Right lobe of liver (tissue), 4 donors: Measurements from ENCODE around the gene WDR48.

Experiments
- CTCF ChIP-seq, 4 donors: fragments of 200-600 bp in 3 of 4; fragments of 450-650 bp in 1 of 4; IDR thresholded peaks; one replicate each; pipeline versions ENCODE4 v1.5.1 to v1.8.0; 2016 to 2022; ENCODE audit warnings: antibody characterized with exemption in 4 of 4, mild to moderate bottlenecking in 2 of 4
- POLR2A ChIP-seq: fragments of 450-650 bp; IDR thresholded peaks from one replicate; pipeline ENCODE4 v1.6.1; 2017; ENCODE audit warnings: antibody characterized with exemption, mild to moderate bottlenecking
- donor health status: DM: no; HTN: no; CAD: no.
- donor health status: DM: no; HTN: no; CAD: no.
- donor health status: DM: no; HTN: yes; CAD: no.

DNA sequence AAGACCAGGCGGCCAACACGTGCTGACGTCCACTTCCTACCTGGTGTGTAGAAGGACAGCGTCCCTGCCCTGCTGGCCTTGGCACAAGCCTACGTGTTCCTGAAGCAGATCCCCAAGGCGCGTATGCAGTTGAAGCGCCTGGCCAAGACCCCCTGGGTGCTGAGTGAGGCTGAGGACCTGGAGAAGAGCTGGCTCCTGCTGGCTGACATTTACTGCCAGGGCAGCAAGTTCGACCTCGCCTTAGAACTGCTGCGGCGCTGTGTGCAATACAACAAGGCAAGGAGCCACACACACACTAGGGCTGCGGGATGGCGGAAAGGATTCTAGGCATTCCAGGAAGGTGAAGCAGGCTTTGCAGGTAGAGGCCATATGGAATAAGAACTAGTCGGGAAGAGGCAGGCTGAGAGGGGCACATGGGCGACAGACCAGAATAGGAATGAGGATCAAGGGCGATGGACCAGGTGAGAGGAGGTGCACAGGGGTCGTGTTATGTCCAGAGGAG, 85.7 kb downstream of the WDR48 start:
- no peak for TF ChIP-seq CTCF (IDR thresholded peaks at IDR 0.05)
- TF ChIP-seq POLR2A, result no peak
